Stimulated activated CD8-positive, alpha-beta memory T cell treated with anti-CD3 and anti-CD28 coated beads, Interleukin-7, amount 100 ng/mL, for 48 hours (primary cell): ENCODE data around the gene PDPK1.
"Not testable (repeated sequence)": the region's sequence is repeated elsewhere in the genome, so short reads cannot be mapped to it uniquely, and the experiment has no call there.

Source experiments
- DNase-seq, 2 donors: peaks; one replicate each; pipeline ENCODE4 v3.0.0-alpha.2; 2020; ENCODE audit warnings: low read depth in 1 of 2; ENCODE audit errors: extremely low read depth in 1 of 2

Gene PDPK1

DNA sequence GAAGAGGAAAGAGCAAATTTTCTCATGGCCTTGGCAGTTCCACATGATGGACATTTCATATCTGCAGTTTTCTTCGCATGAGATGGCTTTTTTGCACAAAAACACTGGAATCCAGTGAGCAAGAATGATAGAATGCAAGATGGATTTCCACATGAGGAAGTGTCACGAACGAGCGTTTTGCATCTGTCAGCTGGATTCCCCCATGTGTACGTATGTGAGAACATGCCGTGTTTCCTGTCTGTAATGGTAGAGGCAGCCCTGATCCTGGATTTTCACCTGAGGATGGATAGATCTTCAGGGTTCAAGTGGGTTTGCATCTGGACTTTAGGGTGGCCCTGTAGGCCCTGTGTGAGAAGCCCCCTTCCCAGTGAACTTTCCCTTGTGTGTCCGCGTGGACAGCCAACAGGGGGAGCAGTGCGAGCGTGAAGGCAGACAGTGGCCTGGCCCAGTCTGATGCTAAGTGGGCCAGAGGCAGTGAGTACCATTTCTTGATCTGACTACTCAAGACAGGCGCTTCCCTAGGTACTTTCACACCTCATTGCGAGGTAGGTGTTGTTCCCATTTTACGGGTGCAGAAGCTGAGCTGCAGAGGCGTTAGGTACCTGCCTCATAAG is 2.1 kb downstream of the PDPK1 start:
- not testable (repeated sequence) for DNase-seq

DNA sequence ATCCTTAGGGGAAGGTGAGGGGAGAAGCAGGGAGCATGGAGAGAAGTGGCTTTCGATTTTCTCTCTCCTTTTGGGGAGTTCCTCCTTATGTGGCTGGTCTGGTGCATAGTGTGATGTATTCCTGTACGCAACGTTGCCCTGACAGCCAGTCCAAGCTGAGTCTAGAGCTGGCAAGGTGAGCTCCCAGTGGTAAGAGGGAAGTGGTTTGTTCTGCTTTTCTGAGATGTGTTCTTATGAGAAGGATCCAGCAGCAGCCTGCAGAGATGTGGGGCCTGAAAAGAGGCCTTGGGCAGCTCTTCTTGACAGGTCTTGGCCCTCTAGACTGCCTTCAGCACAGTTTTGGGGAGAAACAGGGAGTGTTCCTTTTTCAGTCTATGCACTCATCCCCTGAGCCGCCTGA is 3.1 kb downstream of the PDPK1 start:
- not testable (repeated sequence) for DNase-seq

DNA sequence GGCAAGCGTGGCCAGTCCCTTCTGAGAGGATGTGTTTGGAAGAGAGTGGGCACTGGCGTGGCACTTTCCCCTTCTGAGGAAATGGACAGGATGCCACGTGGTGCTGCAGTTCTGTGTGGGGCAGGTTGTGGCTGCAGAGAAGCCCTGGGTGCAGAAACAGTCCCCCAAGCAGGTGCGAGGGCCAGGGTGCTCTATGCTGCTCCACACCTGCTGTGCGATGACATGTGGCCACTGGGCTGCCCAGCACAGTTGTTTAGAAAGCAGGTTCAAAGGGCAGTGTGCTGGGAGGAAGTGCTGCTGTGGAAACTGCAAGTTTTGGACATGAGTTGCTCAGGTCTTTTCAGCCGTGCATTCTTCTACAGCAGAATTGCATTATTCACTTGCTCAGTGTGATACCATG is 3.6 kb downstream of the PDPK1 start:
- not testable (repeated sequence) for DNase-seq

DNA sequence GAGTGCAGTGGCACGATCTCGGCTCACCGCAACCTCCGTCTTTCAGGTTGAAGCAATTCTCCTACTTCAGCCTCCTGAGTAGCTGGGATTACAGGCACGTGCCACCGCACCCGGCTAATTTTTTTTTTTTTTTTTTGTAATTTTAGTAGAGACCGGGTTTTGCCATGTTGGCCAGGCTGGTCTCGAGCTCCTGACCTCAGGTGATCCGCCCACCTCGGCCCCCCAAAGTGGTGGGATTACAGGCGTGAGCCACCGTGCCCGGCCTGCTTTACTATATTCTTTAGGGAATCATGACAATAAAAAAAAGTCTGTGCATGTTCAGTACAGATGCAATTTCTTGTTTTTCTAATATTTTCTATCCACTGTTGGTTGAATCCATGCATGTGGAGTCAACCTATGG is 6.0 kb downstream of the PDPK1 start:
- not testable (repeated sequence) for DNase-seq

DNA sequence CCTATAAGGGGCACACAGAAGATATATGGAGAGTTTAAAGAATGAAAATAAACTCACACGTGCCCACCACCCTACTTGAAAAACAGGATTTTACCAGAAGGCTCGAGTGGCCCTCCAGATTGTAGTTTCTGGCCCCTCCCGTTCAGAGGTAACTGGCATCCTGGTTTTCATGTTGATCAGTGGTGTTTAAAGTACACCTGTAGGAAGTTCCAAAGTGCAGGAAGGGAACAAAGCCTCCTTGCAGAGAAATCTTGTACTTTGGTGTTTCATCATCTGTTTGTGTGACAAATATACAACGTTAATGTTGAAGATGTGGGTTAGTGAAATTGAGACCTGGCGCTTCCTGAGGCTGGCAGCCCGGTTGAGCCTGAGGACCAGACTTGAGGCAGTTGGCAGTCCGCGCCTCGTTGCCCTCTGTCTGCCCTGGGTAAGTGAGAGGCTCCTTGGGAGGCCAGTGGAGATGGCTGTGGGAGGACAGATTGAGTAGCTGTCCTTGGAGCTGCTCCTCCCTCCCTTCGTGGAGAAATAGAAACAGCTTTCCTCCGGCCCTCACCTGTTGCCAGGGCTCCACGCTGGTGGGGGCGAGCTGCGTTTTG is 12.6 kb downstream of the PDPK1 start:
- not testable (repeated sequence) for DNase-seq

DNA sequence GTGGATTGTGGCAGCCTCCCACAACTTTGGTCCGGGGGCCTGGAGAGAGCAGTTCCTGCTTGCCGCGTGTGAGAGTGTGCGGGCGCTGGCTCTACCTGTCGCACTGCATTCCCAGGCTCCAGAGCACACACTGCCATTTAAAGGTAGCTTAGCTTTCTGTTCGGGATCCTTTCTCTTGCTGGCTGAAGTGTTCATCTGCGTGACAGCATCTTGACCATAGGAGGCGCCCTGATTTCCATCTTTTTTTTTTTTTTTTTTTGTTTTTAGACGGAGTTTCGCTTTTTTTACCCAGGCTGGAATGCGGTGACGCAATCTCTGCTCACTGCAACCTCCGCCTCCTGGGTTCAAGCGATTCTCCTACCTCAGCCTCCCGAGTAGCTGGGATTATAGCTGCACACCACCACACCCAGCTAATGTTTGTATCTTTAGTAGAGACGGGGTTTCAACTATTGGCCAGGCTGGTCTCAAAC is 13.6 kb downstream of the PDPK1 start:
- DNase-seq, result not testable (repeated sequence)

DNA sequence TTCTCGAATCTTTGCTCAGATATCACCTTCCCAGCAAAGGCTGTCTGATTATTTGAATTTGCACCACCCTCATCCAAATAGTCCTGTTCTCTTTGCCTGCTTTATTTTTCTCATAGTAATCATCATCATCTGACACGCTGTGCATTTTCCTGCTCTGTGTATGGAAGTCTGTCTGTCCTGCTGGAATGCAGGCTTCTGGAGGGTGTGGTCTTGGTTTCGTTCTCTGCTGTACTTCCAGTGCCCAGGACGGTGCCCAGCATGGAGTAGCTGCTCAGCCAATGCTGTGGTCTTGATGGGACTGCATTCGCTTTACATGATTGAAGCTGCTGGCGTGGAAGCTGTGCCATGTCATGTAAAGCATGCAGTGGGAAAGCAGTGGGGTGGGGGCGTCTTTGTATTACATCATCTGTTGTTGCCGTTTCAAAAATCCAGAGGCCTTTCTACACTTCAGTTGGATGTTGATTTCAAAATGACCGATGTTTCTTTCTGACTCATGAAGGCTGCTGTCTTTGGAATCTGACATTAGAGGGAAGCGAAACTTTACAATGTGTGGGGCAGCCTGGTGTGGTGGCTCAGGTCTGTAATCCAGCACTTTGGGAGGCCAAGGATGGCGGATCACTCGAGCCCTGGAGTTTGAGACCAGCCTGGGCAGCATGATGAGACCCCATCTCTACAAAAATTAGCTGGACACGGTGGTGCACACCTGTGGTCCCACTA is 17.0 kb downstream of the PDPK1 start:
- DNase-seq, result not testable (repeated sequence)

DNA sequence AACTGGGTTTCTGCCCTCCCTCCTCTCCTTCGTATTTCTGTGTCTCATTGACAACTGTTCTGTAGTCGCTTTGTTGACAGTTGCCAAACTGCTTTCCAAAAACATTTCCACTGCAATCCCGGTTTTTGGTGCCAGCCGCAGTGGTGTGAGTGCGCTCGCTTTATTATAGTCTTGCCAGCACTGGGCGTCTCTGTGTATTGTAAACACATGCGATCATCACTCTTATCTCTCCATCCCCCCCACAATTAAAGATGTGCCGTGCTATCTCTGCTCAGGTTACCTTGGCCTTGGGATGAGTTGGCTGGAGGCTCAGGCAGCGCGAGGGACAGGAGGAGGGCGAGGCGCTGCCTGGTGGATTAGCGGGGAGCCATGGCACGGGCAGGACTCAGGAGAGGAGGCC is 19.3 kb downstream of the PDPK1 start:
- DNase-seq, result not testable (repeated sequence)

DNA sequence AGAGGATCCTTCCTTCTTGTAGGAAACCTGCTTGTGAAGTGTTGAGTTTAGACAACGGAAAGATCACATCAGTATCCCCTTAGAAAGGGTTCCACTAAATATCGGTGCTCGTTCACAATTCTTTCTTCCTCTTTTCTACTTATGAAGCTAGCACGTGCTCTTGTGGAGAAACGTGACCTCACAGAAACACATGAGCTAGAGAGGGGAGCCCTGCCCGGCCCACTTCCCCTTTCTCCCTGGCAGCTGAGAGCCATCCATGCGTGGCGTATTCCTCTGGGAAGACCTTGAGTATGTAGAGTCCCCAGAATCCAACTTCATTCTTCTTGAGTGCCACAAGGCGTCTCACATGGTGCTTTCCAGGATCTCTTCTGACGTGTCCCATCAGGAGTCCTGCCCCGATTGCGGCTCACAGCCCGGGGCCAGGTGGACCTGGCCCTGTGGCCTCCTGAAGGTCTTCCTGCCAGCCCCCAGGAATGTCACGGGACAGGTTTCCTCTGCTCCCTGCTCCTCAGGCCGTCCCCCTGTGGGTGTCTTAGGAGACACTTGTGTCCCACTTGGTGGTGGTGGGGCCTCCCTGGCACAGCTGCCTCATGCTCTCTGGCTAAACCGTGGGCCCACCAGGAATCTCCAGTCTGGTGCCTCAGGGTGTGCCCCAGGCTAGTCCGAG is 22.4 kb downstream of the PDPK1 start:
- DNase-seq, result not testable (repeated sequence)

DNA sequence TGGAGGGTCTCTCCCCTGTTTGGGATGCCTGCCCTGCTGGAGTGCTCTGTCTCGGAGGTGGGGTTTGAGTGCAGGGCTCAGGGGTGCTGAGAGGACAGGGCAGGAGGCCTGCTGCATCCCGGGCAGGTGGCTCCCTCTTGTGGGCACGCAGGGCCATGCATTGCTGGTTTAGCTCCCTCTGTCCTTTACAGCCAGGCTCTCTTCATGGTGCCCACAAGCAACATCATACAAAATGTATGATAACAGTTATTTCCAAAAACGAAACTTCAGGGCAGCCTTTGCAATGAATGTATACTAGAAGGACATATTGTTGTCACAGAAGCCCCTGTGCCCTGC is 22.9 kb downstream of the PDPK1 start:
- DNase-seq, result peak in 1 of 2 donors; percentile 52

DNA sequence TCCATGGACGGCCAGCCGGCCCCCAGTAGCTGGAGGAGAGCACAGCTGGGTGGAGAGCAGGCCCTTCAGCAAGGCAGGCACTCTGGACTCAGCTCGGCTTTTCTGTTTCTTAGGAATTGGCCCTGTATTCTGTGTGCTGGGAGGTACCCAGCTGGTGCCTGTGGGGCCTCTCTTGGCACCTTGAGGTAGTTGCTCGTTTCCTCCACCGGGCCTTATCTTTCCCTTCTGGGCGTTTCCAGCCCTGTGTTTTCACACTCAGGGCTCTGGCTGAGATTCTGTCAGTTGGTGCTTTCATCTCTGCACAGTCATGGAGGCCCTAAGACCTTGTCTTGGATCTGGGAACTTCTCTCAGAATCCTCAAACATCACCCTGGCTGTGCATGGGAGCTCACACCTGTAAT is 29.7 kb downstream of the PDPK1 start:
- not testable (repeated sequence) for DNase-seq

DNA sequence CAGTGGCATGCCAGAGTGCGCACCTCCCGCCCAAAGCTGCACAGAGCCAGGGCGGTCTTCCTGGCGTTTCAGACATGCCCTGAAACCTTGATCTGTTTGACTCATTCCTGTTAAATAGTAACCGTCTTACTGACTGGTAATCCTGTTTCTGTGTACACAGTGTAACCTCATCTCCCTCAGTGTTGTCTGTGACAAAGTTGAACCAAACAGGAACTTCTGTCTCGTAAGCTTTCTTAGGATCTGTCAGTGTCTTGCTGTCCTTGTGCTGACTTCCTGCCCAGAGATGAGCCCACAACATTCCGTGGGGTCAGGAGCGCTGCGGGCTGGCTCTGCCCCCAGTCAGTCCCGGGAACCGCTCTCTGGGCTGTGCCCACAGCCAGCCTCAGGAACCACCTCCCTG is 30.8 kb downstream of the PDPK1 start:
- DNase-seq, result not testable (repeated sequence)

DNA sequence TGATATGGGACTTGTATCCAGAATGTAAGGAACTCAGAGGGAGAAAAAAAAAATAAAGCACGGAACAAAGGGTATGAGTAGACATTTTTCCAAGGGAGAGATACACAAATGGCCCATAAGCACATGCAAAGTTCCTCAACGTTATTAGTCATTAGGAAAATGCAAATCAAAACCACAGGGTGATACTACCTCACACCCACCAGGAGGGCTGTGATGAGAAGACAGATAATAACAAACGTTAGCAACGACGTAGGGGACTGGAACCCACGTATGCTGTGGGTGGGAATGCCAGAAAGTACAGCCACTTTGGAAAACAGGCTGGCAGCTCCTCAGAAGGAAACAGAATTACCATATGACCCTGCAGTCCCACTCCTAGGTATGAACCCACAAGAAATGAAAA is 34.9 kb downstream of the PDPK1 start:
- DNase-seq, result not testable (repeated sequence)

DNA sequence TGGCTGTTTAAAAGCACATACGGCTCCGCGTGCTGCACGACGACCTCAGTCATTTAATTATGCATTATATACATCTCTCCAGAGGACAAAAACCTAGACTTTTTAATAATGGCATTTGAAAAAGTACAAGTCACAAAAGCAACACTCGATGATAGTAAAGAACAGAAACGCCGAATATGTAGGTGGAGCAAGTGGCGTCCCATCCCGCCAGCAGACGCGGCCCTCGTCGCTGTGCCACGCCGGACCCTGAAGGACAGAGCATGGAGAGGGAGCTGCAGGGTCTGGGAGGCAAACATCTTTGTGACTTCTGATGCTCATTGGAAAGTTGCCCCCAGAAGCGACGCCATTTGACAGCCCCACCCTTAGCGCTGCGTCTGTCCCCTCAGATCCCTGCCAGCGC is 38.0 kb downstream of the PDPK1 start:
- not testable (repeated sequence) for DNase-seq

DNA sequence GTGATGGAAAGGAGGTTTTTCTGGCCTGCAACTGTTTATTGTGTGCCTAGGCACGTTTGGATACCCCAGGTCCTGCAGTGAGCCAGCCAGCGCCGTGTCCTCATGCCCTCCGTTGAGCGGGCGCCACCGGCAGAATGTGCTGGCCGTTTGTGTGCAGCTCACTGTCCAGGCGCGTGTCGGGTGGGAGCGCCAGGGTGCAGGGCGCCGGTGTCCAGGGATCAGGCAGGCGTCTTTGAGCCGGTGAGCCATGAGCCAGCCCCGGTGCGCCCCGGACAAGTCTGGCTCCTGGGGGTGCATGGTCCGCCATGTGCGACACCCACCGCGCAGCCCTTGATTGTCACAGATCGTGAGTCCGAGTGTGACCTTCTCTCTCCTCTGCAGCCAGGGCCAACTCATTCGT is 39.2 kb downstream of the PDPK1 start:
- DNase-seq, result not testable (repeated sequence)

DNA sequence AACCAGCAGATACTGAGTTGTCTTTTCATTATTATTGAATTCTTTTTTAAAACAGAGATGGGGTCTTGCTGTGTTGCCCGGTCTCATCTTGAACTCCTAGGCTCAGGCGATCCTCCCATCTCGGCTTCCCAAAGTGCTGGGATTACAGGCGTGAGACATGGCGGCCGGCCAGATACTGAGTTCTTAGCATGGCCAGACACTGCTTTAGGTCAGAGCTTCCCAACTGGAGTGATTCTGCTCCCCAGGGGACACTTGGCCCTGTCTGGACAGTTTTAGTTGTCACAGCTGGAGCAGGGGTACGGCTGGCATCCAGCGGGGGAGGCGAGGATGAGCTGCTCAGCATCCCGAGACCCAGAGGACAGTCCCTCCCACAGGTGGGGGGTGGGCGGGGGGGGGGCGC is 41.1 kb downstream of the PDPK1 start:
- DNase-seq, result not testable (repeated sequence)

DNA sequence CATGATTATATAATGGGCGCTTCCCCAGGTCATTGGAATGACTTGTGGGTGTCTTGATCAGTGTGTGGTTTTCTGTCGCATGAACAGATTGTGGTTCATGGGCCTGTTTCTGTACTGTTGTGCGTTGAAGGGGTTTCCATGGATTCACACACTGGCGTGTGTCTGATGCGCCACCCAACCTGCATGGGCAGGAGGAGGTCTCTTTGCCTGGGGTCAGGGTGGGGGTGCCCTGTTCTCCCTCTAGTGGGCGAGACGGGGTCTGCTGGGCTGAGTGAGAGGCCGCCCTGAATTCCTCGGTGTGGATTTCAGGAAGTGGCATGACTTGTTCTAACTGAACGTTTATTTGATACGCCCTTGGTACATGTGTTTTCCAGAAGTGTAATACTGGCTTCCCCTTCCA is 42.3 kb downstream of the PDPK1 start:
- DNase-seq, result not testable (repeated sequence)

DNA sequence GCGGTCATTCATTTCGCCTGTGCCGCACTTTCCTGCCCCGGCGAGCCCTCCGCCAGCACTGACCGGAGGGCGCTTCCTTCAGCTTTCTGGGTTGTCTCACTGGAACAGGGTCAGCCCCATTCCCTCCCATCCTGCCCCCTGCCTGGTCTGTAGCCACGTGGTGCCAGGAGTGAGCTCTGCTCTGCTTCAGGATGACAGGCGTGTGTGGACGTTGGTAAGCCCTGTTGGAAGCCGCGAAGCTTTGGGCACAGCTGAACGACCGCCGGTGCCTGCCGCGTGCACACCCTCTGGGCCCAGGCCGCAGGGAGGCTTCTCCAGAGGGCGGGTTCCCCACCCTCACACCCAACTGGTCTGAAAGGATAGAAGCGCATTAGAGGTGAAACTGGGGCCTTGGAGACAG is 43.0 kb downstream of the PDPK1 start:
- not testable (repeated sequence) for DNase-seq

DNA sequence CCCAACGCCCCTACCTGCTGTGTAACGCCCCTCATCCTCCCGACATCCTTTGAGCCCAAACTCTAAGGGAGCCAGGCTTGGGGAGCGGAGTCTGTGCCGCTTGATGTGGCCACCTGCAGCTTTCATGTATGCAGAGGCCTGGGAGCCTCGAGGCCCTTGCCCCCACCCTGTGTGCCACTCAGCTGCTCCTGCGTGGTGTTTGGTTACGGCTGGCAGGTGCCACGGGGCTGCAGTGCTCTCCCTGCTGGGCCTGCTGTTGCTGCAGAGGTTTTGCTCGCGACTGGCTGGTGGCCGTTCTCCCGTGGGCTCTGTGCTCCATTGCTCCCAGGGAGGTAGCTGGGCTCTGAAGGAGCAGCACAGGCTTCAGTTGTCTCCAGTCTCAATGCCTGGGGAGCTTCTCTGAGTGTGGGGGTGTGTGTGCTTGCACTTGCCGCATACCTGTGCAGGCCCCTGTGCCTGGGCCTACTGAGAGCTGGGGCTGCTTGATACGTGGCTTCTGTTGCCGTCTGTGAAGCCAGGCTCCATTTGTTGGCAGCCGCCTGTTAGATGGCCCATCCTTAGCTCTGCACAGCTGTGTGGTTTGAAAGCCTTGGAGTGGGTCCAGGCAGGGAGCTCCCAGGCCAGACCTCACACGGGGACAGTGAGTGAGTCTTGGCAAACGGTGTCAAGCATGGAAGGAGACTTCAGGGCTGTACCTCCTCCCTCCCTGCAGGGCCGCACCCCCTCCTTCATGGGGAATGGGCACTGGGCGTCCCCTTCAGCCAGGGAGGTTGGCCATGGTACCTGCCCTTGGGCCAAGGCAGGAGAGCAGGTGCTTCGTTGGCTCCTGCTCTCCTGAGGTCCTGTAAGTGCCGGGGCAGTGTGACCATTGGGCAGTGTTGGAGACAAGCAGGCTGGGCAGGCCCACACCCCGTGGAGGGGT is 47.2 kb downstream of the PDPK1 start:
- DNase-seq, result no peak

DNA sequence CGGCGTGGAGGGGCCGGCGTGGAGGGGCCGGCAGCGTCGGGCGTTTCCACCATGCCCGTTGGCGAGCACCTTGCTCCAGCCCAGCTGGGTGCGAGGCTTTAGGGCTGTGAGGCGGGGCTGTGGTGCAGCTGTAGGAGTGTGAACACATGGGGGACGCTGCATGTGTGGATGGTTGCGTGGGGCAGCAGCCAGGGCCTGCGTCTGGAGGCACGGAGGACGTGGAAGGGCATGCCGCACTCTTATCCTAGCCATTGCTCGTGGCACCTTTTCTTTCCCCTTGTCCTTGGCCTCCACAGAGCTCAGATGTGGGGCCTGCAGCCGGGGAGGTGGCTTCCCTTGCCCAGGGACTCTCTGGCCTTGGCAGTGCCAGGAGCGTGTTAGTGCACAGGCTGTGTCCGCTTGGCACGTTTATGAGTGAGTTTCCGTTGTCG is 47.8 kb downstream of the PDPK1 start:
- no peak for DNase-seq
